NB4 (cell line): ENCODE data around the gene ITGAX.

Experiments used
- MYC ChIP-seq: IDR thresholded peaks from 2 replicates; pipeline ENCODE4 v1.6.1; 2011; ENCODE audit warnings: low read depth, low read length
- POLR2A ChIP-seq: IDR thresholded peaks from 2 replicates; pipeline ENCODE4 v1.6.1; 2011; ENCODE audit warnings: mild to moderate bottlenecking; ENCODE audit not compliant: insufficient read length; ENCODE audit errors: extremely low read depth
- TF ChIP-seq, protein P1 (sequence below): IDR thresholded peaks from one replicate; pipeline ENCODE4 v1.5.1; 2012; ENCODE audit warnings: low read depth, low read length
- TF ChIP-seq, protein P2 (sequence below): IDR thresholded peaks from 2 replicates; pipeline ENCODE4 v1.6.1; 2011; ENCODE audit warnings: low read depth, low read length

DNA sequence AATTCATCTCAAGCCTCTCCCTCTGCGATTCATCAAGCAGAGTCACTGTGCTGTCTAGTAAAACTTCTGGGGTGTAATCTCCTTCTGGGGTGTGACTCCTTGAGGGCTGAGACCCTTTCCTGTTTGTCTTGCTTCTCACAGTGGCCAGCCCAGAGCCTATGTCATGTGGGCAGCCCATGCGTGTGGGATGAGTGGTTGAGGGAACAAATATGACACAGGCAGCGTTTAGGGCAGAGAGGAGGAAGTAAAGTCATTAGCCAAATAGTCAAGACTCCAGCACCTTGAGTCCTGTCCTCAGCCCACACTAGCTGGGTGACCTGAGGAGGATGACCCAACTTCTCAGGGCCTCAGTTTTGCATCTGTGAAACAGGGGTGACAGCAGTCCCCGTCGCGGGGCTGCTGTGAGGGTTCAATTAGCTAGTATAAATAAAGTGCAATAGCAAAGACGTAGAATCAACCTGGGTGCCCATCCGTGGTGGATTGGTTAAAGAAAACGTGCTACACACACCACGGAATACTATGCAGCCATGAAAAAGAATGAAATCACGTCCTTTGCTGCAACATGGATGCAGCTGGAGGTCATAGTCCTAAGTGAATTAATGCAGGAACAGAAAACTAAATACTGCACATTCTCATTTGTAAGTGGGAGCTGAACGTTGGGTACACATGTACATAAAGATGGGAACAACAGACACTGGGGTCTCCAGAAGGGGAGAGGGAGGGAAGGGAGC lies 4.5 kb upstream of the ITGAX start:
- TF ChIP-seq, protein P1, sequence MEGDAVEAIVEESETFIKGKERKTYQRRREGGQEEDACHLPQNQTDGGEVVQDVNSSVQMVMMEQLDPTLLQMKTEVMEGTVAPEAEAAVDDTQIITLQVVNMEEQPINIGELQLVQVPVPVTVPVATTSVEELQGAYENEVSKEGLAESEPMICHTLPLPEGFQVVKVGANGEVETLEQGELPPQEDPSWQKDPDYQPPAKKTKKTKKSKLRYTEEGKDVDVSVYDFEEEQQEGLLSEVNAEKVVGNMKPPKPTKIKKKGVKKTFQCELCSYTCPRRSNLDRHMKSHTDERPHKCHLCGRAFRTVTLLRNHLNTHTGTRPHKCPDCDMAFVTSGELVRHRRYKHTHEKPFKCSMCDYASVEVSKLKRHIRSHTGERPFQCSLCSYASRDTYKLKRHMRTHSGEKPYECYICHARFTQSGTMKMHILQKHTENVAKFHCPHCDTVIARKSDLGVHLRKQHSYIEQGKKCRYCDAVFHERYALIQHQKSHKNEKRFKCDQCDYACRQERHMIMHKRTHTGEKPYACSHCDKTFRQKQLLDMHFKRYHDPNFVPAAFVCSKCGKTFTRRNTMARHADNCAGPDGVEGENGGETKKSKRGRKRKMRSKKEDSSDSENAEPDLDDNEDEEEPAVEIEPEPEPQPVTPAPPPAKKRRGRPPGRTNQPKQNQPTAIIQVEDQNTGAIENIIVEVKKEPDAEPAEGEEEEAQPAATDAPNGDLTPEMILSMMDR = no peak
- TF ChIP-seq POLR2A = no peak
- TF ChIP-seq, protein P2, sequence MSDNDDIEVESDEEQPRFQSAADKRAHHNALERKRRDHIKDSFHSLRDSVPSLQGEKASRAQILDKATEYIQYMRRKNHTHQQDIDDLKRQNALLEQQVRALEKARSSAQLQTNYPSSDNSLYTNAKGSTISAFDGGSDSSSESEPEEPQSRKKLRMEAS = peak; percentile 42; the same call in 1 of the 2 replicates
- TF ChIP-seq MYC = no peak
